Colonic mucosa (tissue), 4 donors: ENCODE results near the gene PLAGL1. TPM values are rescaled to one million over a fixed set of nuclear protein-coding genes. Genes with fewer than 3 reads are reported as not detected.

Experiments used
- DNase-seq: peaks from one replicate; pipeline ENCODE4 v3.0.0-alpha.2; 2020
- H3K27ac ChIP-seq: fragments of 200-600 bp; one replicate; pipeline ENCODE4 v1.8.0; 2021
- H3K27me3 ChIP-seq: fragments of 200-600 bp; one replicate; pipeline ENCODE4 v1.8.0; 2021
- H3K36me3 ChIP-seq: fragments of 200-600 bp; one replicate; pipeline ENCODE4 v1.8.0; 2021
- H3K4me1 ChIP-seq: fragments of 200-600 bp; one replicate; pipeline ENCODE4 v1.8.0; 2021; ENCODE audit warnings: mild to moderate bottlenecking
- H3K4me3 ChIP-seq: fragments of 200-600 bp; one replicate; pipeline ENCODE4 v1.8.0; 2021
- H3K9ac ChIP-seq, 2 donors: one replicate each; pipeline ENCODE4 v1.7.0; 2013; ENCODE audit warnings: control low read depth in 2 of 2, low read depth in 2 of 2, low read length in 2 of 2
- H3K9me3 ChIP-seq: fragments of 200-600 bp; one replicate; pipeline ENCODE4 v1.8.0; 2021
- CTCF ChIP-seq: fragments of 200-600 bp; IDR thresholded peaks from one replicate; pipeline ENCODE4 v1.8.0; 2022; ENCODE audit warnings: antibody characterized with exemption, mild to moderate bottlenecking
- intact Hi-C: fragments of 100-400 bp; cut with DNase I; formaldehyde crosslinking; loops from one replicate; pipeline ENCODE4 v1.14.1; 2022
- total RNA-seq, 2 donors: library from RNA; stranded (reverse); fragmentation: NEBNext Ultra II Directional in 1 of 2; extraction: Animal tissue kit (Norgen Biotek cat#: 25700) in 1 of 2; gene quantifications; one replicate each; pipeline ENCODE4 v1.2.1, GENCODE V29; 2021
- donor health status: healthy.
- donor health status: DM: no; HTN: no; CAD: no.
- donor health status: DM: no; HTN: no; CAD: no.

The PLAGL1 gene, protein sequence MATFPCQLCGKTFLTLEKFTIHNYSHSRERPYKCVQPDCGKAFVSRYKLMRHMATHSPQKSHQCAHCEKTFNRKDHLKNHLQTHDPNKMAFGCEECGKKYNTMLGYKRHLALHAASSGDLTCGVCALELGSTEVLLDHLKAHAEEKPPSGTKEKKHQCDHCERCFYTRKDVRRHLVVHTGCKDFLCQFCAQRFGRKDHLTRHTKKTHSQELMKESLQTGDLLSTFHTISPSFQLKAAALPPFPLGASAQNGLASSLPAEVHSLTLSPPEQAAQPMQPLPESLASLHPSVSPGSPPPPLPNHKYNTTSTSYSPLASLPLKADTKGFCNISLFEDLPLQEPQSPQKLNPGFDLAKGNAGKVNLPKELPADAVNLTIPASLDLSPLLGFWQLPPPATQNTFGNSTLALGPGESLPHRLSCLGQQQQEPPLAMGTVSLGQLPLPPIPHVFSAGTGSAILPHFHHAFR
- 10 to 100 TPM; 30.2 to 51.1 TPM for total RNA-seq

DNA sequence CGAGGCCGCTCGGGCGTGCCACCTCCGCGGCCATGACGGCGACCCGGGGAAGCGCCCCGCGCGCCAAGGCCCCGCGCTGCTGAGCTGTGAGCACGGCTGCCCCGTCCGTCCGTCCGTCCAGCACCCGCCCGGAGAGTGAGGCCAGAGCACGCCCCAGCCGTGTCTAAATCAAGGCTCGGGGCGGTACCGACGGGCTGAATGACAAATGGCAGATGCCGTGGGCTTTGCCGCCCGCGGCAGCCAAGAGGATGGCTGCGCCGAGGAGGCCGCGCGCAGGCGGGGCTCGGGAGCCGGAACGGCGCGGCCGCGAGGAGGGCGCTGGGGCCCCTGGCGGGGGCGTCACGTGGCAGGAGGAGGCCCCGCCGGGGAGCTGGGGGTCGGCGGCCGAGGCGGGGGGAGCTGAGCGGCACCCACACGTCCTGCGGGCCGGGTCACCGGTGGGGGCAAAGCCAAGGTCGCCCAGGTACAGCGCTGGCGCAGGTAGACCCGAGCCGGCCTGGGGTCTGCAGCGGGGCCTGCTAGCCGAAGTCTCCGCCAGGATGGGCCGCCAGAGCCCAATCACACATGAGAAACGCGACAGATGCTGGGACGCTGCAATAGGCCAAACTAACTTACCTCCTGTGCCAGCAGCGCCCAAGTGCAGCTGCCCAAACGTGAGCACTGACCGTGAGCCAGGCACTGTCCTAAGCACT is at the start of gene PLAGL1:
TSS of gene PLAGL1 (minus strand) at position 140 of the 692 bp plus-strand sequence. CDS start 60,123 bp downstream, outside the sequence.
- H3K27me3 ChIP-seq = no peaks in the 10 kb centered on the region
- no peaks in the 10 kb centered on the region for H3K9me3 ChIP-seq
- peak within 1 kb of the TSS; percentile 70 for H3K27ac ChIP-seq
- DNase-seq = peak; percentile 72
- peak within 1 kb of the TSS; percentile 56 for H3K4me3 ChIP-seq
- no peaks in the 10 kb centered on the region for H3K4me1 ChIP-seq
- intact Hi-C loops = no loop called here
- H3K9ac ChIP-seq = peak within 1 kb of the TSS; percentile 72
- no peak for TF ChIP-seq CTCF
- no peaks in the 10 kb centered on the region for H3K36me3 ChIP-seq

DNA sequence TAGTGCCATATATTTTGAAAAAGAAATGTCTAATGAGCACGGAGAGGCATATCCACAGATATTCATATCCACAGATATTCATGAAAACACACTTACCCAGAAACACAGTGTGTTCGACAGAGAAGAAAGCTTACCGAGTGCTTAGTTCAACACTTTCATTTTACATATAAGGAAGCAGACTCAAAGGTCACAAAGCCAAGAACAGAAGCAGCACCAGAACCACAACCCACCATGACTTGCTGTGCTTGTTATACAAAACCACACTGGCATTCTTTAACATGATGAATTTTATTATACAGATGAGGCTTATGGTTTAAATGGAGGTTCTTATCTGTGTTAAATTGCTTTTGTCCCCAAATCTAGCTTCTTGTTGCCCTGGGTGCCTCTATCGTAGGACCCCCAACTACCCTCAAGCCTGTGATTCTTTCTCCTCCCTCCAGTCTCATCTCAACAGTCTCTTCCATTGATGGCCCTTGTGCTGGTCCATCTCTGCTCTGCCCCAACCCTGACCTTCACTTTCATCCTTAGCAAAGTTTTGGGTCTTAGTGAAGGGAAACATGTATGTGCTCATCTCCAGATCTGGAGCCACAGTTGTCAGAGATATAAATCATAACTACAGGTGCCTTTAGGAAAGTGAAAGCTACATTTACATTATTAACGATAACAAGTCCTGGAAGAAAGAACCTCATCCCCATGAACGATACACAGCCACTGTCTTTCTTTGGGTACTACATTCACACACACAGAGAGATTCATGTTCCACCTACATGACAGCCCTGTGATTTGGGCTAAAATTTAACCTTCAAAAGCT is 47.3 kb upstream of the PLAGL1 start:
- peak overlapping the region; percentile 61 for H3K27ac ChIP-seq
- TF ChIP-seq CTCF = no peak
- intact Hi-C loops = no loop called here
- no peaks in the 10 kb centered on the region for H3K4me1 ChIP-seq
- H3K9ac ChIP-seq = peak overlapping the region in 1 of 2 donors; percentile 43
- no peak for DNase-seq
- no peak overlapping the region for H3K4me3 ChIP-seq
- H3K36me3 ChIP-seq = no peaks in the 10 kb centered on the region
- no peaks in the 10 kb centered on the region for H3K27me3 ChIP-seq
- H3K9me3 ChIP-seq = no peaks in the 10 kb centered on the region

DNA sequence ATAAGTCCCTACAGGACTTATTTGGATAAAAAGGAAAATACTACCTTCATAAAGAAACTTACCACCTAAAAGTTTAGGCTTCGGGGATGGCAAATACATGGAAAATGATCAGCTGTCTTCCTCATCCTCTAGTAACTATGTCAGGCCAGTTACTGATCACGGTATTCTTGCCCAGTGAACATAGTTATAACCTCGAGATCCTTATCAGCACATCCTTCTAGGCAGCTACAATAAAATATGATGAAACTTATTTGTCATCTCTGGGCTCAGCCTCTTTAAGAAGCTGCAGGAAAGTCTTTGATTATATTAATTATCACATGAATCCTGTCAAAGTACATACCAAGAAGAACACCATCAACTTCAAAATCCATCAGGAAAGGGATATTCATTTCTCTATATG is 45.5 kb upstream of the PLAGL1 start:
- Histone ChIP-seq H3K27me3 (no peaks in the 10 kb centered on the region), H3K9ac (no peak overlapping the region), H3K36me3 (no peaks in the 10 kb centered on the region), H3K4me3 (no peak overlapping the region), H3K27ac (no peak overlapping the region), H3K4me1 (no peaks in the 10 kb centered on the region), H3K9me3 (no peaks in the 10 kb centered on the region)
- intact Hi-C loops = no loop called here
- DNase-seq = no peak
- TF ChIP-seq CTCF = no peak

GRCh38 chr6:144052488-144052887 is 44.4 kb upstream of the PLAGL1 start:
- no peak overlapping the region for H3K9ac ChIP-seq
- intact Hi-C loops = no loop called here
- no peak overlapping the region for H3K4me3 ChIP-seq
- TF ChIP-seq CTCF = no peak
- H3K27ac ChIP-seq = no peak overlapping the region
- no peak for DNase-seq
- no peaks in the 10 kb centered on the region for H3K36me3 ChIP-seq
- H3K9me3 ChIP-seq = no peaks in the 10 kb centered on the region
- H3K4me1 ChIP-seq = no peaks in the 10 kb centered on the region
- no peaks in the 10 kb centered on the region for H3K27me3 ChIP-seq

- no peak overlapping the region for H3K9ac ChIP-seq
- no peak for TF ChIP-seq CTCF
- H3K27me3 ChIP-seq = no peaks in the 10 kb centered on the region
- intact Hi-C loops = no loop called here
- H3K4me3 ChIP-seq = no peak overlapping the region
- H3K27ac ChIP-seq = no peak overlapping the region
- H3K4me1 ChIP-seq = no peaks in the 10 kb centered on the region
- no peak for DNase-seq
- H3K9me3 ChIP-seq = no peaks in the 10 kb centered on the region
- H3K36me3 ChIP-seq = no peaks in the 10 kb centered on the region
Observed at GRCh38 chr6:144049386-144049785, 41.3 kb upstream of the PLAGL1 start.
